K562 (cell line): Measurements from ENCODE around the gene FAM72C. TPM values are rescaled to one million over a fixed set of nuclear protein-coding genes. Genes with fewer than 3 reads are reported as not detected.
A peak's percentile ranks its signal among the peaks of the same experiment; 100 is the strongest.
"Not testable (repeated sequence)": the region's sequence is repeated elsewhere in the genome, so short reads cannot be mapped to it uniquely, and the experiment has no call there.

ENCODE experiments used
- ATAC-seq: fragments of 200-7000 bp; cut with Tn5 transposase; 3 replicates; pipeline ENCODE4 v1.9.1; 2020; ENCODE audit warnings: moderate library complexity
- BruUV-seq: library from RNA; stranded (reverse); fragments of 400-500 nt; replicated peaks from 2 replicates; lab custom pipeline; 2021; lab: Mats Ljungman, UMichigan
- CTCF ChIA-PET: fragments of 300-600 bp; formaldehyde crosslinking; extraction: SDS; loops from one replicate; lab custom pipeline; 2021; ENCODE audit warnings: low intra/inter-chr PET ratio; lab: Yijun Ruan, JAX
- POLR2A ChIA-PET: fragments of 300-600, 350-650 bp; sonication (Branson Sonifier 250); formaldehyde crosslinking; extraction: SDS; loops from one replicate; lab custom pipeline; 2021; ENCODE audit warnings: antibody characterized with exemption, inconsistent platforms; lab: Yijun Ruan, JAX
- DNase-seq, 4 experiments: peaks; one replicate each; pipeline versions ENCODE4 v3.0.0 to v3.0.0-alpha.2; 2011 to 2018; ENCODE audit warnings: low spot score in 3 of 4, mixed read lengths in 3 of 4; ENCODE audit errors: extremely low read depth in 1 of 4
- FAIRE-seq: peaks from 2 replicates; lab custom pipeline; 2011; peaks lifted over from hg19 to GRCh38; lab: Jason Lieb, UNC
- H2AFZ ChIP-seq: 2 replicates; pipeline ENCODE4 v1.6.0; 2011; ENCODE audit warnings: low read depth, low read length, control low read depth, inconsistent platforms
- H3K27ac ChIP-seq: fragments of 200-600 bp; 3 replicates; pipeline ENCODE4 v1.8.0; 2011; ENCODE audit warnings: low read depth, mild to moderate bottlenecking, control low read depth, inconsistent platforms, low read length, moderate library complexity, mixed read lengths; ENCODE audit errors: extremely low read depth
- H3K27me3 ChIP-seq, 2 experiments: fragments of 300-600 bp in 1 of 2; 2 replicates in 1 of 2; 3 replicates in 1 of 2; pipeline versions ENCODE4 v1.6.0 to v1.8.0; 2011; ENCODE audit warnings: inconsistent platforms in 2 of 2, low read length in 2 of 2, mild to moderate bottlenecking in 1 of 2, mixed read lengths in 1 of 2, moderate library complexity in 1 of 2; ENCODE audit not compliant: control insufficient read depth in 2 of 2, insufficient read depth in 2 of 2
- H3K36me3 ChIP-seq: fragments of 300-600 bp; 3 replicates; pipeline ENCODE4 v1.8.0; 2011; ENCODE audit warnings: mild to moderate bottlenecking, low read length, inconsistent platforms; ENCODE audit not compliant: control insufficient read depth, insufficient read depth
- H3K4me1 ChIP-seq, 2 experiments: fragments of 200-600 bp in 1 of 2; replicated peaks in 1 of 2; 2 replicates in 1 of 2; 3 replicates in 1 of 2; pipeline versions ENCODE4 v1.5.1 to v1.8.0; 2011; ENCODE audit warnings: inconsistent platforms in 2 of 2, low read length in 2 of 2, mild to moderate bottlenecking in 1 of 2, mixed read lengths in 1 of 2, moderate library complexity in 1 of 2; ENCODE audit not compliant: control insufficient read depth in 2 of 2, insufficient read depth in 2 of 2
- H3K4me2 ChIP-seq: 2 replicates; pipeline ENCODE4 v1.6.1; 2011; ENCODE audit warnings: low read length, control low read depth, inconsistent platforms, mixed read lengths; ENCODE audit not compliant: insufficient read depth
- H3K4me3 ChIP-seq: fragments of 200-600 bp; sonication (generic), shearing (Covaris generic); 2 replicates; pipeline ENCODE4 v1.5.1; 2016; ENCODE audit warnings: control low read depth, inconsistent platforms
- H3K79me2 ChIP-seq: fragments of 200-600 bp; 3 replicates; pipeline ENCODE4 v1.8.0; 2011; ENCODE audit warnings: low read length, inconsistent platforms; ENCODE audit not compliant: control insufficient read depth, insufficient read depth
- H3K9ac ChIP-seq, 2 experiments: 2 replicates each; pipeline versions ENCODE4 v1.6.0 to v1.6.1; 2011; ENCODE audit warnings: low read depth in 2 of 2, low read length in 2 of 2, control low read depth in 1 of 2, inconsistent platforms in 1 of 2, mild to moderate bottlenecking in 1 of 2, mixed read lengths in 1 of 2; ENCODE audit not compliant: insufficient read depth in 1 of 2
- H3K9me1 ChIP-seq: one replicate; pipeline ENCODE4 v1.6.0; 2011; ENCODE audit warnings: inconsistent platforms, mild to moderate bottlenecking, low read length, moderate library complexity; ENCODE audit not compliant: control insufficient read depth, insufficient read depth
- H3K9me3 ChIP-seq: replicated peaks from 2 replicates; pipeline ENCODE4 v1.5.1; 2011; ENCODE audit warnings: low read depth, low read length, inconsistent platforms; ENCODE audit not compliant: control insufficient read depth, insufficient read depth
- H4K20me1 ChIP-seq: replicated peaks from 2 replicates; pipeline ENCODE4 v1.6.1; 2011; ENCODE audit warnings: low read length, inconsistent platforms, mixed read lengths; ENCODE audit not compliant: control insufficient read depth, insufficient read depth
- WGBS: fragments of 100-300 bp; shearing (Covaris generic); methylation state at CpG from one replicate; pipeline ENCODE4 v1.1.6; 2016; ENCODE audit warnings: low coverage, mixed read lengths; ENCODE audit not compliant: insufficient coverage; ENCODE audit errors: missing lambda C conversion rate; 5-methylcytosine and 5-hydroxymethylcytosine counted together
- in situ Hi-C: fragments of 300-500 bp; cut with MboI; formaldehyde crosslinking; loops from 4 replicates; pipeline ENCODE4 v1.15.0; 2018; ENCODE audit warnings: inconsistent platforms, mixed read lengths
- intact Hi-C: fragments of 100-400 bp; cut with micrococcal nuclease; formaldehyde crosslinking; loops from 2 replicates; pipeline ENCODE4 v1.14.2; 2022
- polyA plus RNA-seq, 8 experiments: library from polyadenylated mRNA; depleted of rRNA in 4 of 8; stranded (reverse) in 5 of 8; unstranded in 3 of 8; fragments of >200 nt; fragmentation: Nextera tagmentation in 2 of 8; fragmentation: Illumina TruSeq in 1 of 8; extraction: Ambion mirVana in 2 of 8; extraction: Trizol in 1 of 8; gene quantifications; 2 replicates each; pipeline versions ENCODE4 v1.2.1 to v1.2.3, GENCODE V29; 2011 to 2014; ENCODE audit warnings: inconsistent platforms in 1 of 8, missing spikeins in 1 of 8
- total RNA-seq, 7 experiments: library from RNA; depleted of rRNA in 6 of 7; stranded (reverse); fragments of >200 nt in 6 of 7; fragmentation: Illumina TruSeq in 2 of 7; extraction: Trizol in 2 of 7; gene quantifications; 2 replicates each; pipeline versions ENCODE4 v1.2.1 to v1.2.3, GENCODE V29; 2011 to 2021; ENCODE audit warnings: low replicate concordance in 1 of 7

The FAM72C gene
- total and polyA plus RNA-seq, 9 of the 15 experiments (the other 6 are each of a cell fraction or from before 2014, with no cell fraction given) = 4.5 to 43.5 (median 19.6) TPM

DNA sequence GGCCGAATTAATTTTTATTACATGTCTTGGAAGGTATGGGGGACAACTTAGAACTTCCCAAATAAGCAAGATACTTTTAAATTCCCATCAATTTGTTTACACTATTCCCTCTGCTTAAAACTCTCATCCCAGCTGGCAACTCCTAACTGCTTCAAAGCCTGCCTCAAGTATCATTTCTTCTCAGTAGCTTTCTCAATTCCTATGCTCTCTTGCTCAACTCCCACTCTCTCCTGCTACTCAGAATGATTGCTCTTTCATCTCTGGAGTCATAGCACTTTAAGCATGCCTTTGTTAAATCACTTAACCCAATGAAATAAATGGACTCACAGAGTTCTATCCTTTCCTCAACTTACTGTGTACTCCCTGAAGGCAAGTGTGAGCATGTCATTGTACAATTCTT lies 18.9 kb downstream of the FAM72C start:
- H3K9me3 ChIP-seq, H3K9me1 ChIP-seq, H3K27ac ChIP-seq, CTCF ChIA-PET, H4K20me1 ChIP-seq, DNase-seq, H3K27me3 ChIP-seq, BruUV-seq, H3K36me3 ChIP-seq, FAIRE-seq, H3K4me1 ChIP-seq, POLR2A ChIA-PET, H3K4me2 ChIP-seq, H3K4me3 ChIP-seq, in situ Hi-C loops, ATAC-seq, H2AFZ ChIP-seq, H3K79me2 ChIP-seq, H3K9ac ChIP-seq, intact Hi-C loops: not testable (repeated sequence)
- WGBS = no CpG with 5 or more reads among the region's 1 CpG

DNA sequence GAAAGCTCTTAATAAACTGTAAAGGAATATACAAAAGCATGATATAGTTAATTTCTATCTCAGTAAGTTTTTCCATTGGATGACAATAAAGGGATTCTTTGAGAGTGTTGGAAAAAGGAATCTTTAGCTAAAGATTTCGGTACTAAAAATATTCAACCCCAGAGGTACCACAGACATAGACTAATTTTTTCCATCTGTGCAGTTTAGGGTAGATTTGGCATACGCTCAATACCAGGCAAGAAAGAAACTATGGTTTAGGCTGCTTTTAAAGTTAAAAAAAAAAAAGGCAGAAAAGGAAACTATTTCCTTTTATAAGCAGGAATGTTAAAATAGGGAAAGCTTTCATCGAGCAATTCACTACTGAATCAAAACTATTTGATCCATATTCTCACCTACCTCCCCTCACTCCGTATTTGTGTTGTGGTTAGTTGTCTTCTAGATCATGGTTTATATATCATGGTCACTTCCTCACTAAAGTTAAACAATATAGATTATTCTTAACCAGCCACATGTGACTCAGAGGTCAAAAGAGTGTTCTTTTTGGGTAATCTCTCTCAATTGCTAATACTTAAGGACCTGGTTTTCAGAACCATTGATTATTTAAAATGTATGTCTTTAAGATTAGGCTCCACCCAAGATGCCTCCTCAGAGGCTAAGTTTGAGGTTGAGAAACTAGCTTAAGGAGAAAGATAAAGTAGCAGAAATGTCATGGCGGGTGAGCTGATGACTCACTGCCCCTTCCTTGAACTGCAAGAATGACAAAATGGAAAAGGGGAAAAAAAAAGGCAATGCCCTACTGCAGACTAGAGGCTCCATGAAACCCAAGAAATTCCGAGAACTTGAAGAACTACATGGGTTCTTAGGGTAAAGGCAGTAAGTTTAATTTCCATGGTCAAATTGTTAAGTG lies 20.0 kb downstream of the FAM72C start:
- H2AFZ ChIP-seq, H3K27ac ChIP-seq, FAIRE-seq, H4K20me1 ChIP-seq, H3K36me3 ChIP-seq, POLR2A ChIA-PET, H3K4me2 ChIP-seq, in situ Hi-C loops, H3K27me3 ChIP-seq, H3K9me3 ChIP-seq, H3K9me1 ChIP-seq, H3K4me3 ChIP-seq, H3K4me1 ChIP-seq, H3K9ac ChIP-seq, BruUV-seq, CTCF ChIA-PET, DNase-seq, intact Hi-C loops, H3K79me2 ChIP-seq: not testable (repeated sequence)
- no CpG with 5 or more reads among the region's 6 CpGs for WGBS
- ATAC-seq = peak; percentile 95

DNA sequence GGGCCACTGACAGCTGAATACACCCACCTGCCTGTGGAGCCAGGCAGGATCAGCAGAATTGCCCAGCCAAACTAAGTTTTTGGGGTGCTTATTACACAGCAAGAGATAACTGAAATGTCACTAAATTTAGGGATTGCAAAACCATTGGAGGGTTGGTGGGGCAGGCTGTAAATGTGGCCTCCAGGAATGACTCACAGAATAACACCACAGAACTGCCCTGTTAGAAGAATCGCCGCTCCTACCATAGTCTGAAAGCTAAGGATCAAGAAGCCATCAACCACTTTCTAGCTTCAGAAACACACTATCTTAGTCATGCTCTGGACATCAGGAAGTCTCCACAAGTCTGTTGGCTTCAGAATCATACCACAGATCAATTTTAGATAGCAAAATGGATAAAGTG lies 24.0 kb downstream of the FAM72C start:
- H3K36me3 ChIP-seq, H3K4me2 ChIP-seq, H3K9me1 ChIP-seq, FAIRE-seq, H4K20me1 ChIP-seq, DNase-seq, H3K4me1 ChIP-seq, H2AFZ ChIP-seq, H3K9me3 ChIP-seq, POLR2A ChIA-PET, ATAC-seq, in situ Hi-C loops, H3K79me2 ChIP-seq, H3K27ac ChIP-seq, CTCF ChIA-PET, H3K9ac ChIP-seq, H3K27me3 ChIP-seq, H3K4me3 ChIP-seq, intact Hi-C loops, BruUV-seq: not testable (repeated sequence)
- WGBS = no CpG with 5 or more reads among the region's 2 CpGs

DNA sequence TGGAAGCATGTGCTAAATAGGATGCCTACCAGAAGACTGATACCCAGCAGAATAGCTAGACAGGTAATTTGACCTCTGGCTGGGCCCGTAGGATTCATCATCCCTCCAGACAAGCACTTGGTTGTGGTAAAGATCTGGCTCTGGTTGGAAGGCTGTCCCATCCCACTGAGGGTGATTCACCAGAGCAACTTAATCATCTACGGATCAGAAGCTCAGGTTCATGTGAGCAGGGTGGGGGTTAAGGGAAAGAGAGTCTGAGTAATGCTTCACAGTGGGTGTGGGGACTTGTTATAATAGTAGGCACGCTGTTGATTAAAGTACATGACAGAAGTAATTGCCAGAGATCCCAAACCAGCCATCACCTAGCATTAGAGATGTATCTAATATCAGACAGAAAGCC lies 26.5 kb downstream of the FAM72C start:
- H3K4me3 ChIP-seq, FAIRE-seq, H3K27me3 ChIP-seq, H3K9me3 ChIP-seq, ATAC-seq, H3K9ac ChIP-seq, H3K27ac ChIP-seq, POLR2A ChIA-PET, H2AFZ ChIP-seq, BruUV-seq, H3K4me2 ChIP-seq, H4K20me1 ChIP-seq, CTCF ChIA-PET, H3K9me1 ChIP-seq, H3K36me3 ChIP-seq, intact Hi-C loops, H3K79me2 ChIP-seq, DNase-seq, H3K4me1 ChIP-seq, in situ Hi-C loops: not testable (repeated sequence)
- no CpG with 5 or more reads among the region's 3 CpGs for WGBS
